ENCODE results near the gene PHC2. TPM values are rescaled to one million over a fixed set of nuclear protein-coding genes. Genes with fewer than 3 reads are reported as not detected.

The PHC2 gene
- total RNA-seq, 2 experiments from 2014 or later = 34.0 to 35.0 TPM

GRCh38 chr1:33454646-33455282, 23.9 kb upstream of the PHC2 start:
- Histone ChIP-seq H3K4me3 (ENCODE audit: low read depth, low read length, poor library complexity, severe bottlenecking) (no peak overlapping the region), H4K20me1 (ENCODE audit: insufficient read depth, low read length) (no peaks in the 10 kb centered on the region), H3K9me3 (ENCODE audit: low read length) (no peaks in the 10 kb centered on the region), H3K4me1 (ENCODE audit: insufficient read depth, low read length, poor library complexity, severe bottlenecking) (peaks cover 10% of the 10 kb centered on the region), H3K27ac (ENCODE audit: low read depth, low read length, poor library complexity, severe bottlenecking) (no peak overlapping the region), H2AFZ (ENCODE audit: low read length) (no peak overlapping the region), H3K9me2 (ENCODE audit: insufficient read depth, low read length) (no peaks in the 10 kb centered on the region), H3K4me2 (ENCODE audit: low read length) (no peak overlapping the region), H3K79me2 (ENCODE audit: insufficient read depth, low read depth, low read length) (no peaks in the 10 kb centered on the region), H3K36me3 (ENCODE audit: insufficient read depth, low read length) (no peaks in the 10 kb centered on the region)
- DNase-seq (ENCODE audit: low spot score) = no peak
- BruUV-seq (replicated peaks) = no TSS peak
- ChIA-PET POLR2A (interaction anchor here (0.7 kb wide), 1 partner anchor 11 kb away, joined by 3 read pairs; no protein-coding TSS in a partner anchor), CTCF (ENCODE audit: unreplicated experiment) (no interaction called here)
- intact Hi-C loops (cut with micrococcal nuclease; ENCODE audit: unreplicated experiment) = no loop called here
- no peak for TF ChIP-seq EZH2phosphoT487 (IDR thresholded peaks at IDR 0.05; ENCODE audit: borderline replicate concordance, low read depth, low read length)
- TF ChIP-seq CTCF (conservative IDR thresholded peaks at IDR 0.05; ENCODE audit: low read length) = no peak

- no peak for DNase-seq (ENCODE audit: low spot score)
Observed at GRCh38 chr1:33446590-33446989, 15.7 kb upstream of the PHC2 start.

More at GRCh38 chr1:33446590-33446989, 15.7 kb upstream of the PHC2 start:
- CTCF ChIA-PET (ENCODE audit: unreplicated experiment) = no interaction called here
- POLR2A ChIA-PET = interaction anchor here (0.7 kb wide), 1 partner anchor 118 kb away, joined by 3 read pairs; no protein-coding TSS in a partner anchor
- no peaks in the 10 kb centered on the region for H3K9me2 ChIP-seq (ENCODE audit: insufficient read depth, low read length)
- no peaks in the 10 kb centered on the region for H3K9me3 ChIP-seq (ENCODE audit: low read length)
- no TSS peak for BruUV-seq (replicated peaks)
- H3K27ac ChIP-seq (ENCODE audit: low read depth, low read length, poor library complexity, severe bottlenecking) = no peak overlapping the region
- H4K20me1 ChIP-seq (ENCODE audit: insufficient read depth, low read length) = no peaks in the 10 kb centered on the region
- no peaks in the 10 kb centered on the region for H3K79me2 ChIP-seq (ENCODE audit: insufficient read depth, low read depth, low read length)
- no peak overlapping the region for H3K4me3 ChIP-seq (ENCODE audit: low read depth, low read length, poor library complexity, severe bottlenecking)
- intact Hi-C loops (cut with micrococcal nuclease; ENCODE audit: unreplicated experiment) = no loop called here
- no peaks in the 10 kb centered on the region for H3K36me3 ChIP-seq (ENCODE audit: insufficient read depth, low read length)
- H3K4me2 ChIP-seq (ENCODE audit: low read length) = no peak overlapping the region
- no peak overlapping the region for H2AFZ ChIP-seq (ENCODE audit: low read length)
- no peaks in the 10 kb centered on the region for H3K4me1 ChIP-seq (ENCODE audit: insufficient read depth, low read length, poor library complexity, severe bottlenecking)
- TF ChIP-seq CTCF (conservative IDR thresholded peaks at IDR 0.05; ENCODE audit: low read length) (no peak), EZH2phosphoT487 (IDR thresholded peaks at IDR 0.05; ENCODE audit: borderline replicate concordance, low read depth, low read length) (no peak)

Data from OCI-LY7 (cell line).